ENCODE results near the gene PAK3.

PAK3 gene

GRCh38 chrX:111262086-111262485 is 166.1 kb downstream of the PAK3 start:
- no peak for DNase-seq (ENCODE audit: low read depth in 3 of 3)

- DNase-seq (ENCODE audit: low read depth in 3 of 3): no peak
Measured at GRCh38 chrX:111264385-111264784, 168.4 kb downstream of the PAK3 start.

GRCh38 chrX:111265486-111265885 is 169.5 kb downstream of the PAK3 start:
- DNase-seq (ENCODE audit: low read depth in 3 of 3): no peak

- no peak for DNase-seq (ENCODE audit: low read depth in 3 of 3)
Measured at GRCh38 chrX:111268506-111268905, 172.5 kb downstream of the PAK3 start.

GRCh38 chrX:111270339-111270738 is 174.3 kb downstream of the PAK3 start, which contains the start of gene CAPN6:
Gene CAPN6 (minus strand): TSS chrX:111270483. CDS start chrX:111263936, 6,547 bp downstream.
- DNase-seq (ENCODE audit: low read depth in 3 of 3): no peak

Data from stimulated activated CD4-positive, alpha-beta T cell treated with anti-CD3 and anti-CD28 coated beads, TNF-alpha, amount 100 ng/mL, for 48 hours (primary cell).